ENCODE results near the gene GAN.
"Not testable (repeated sequence)": the region's sequence is repeated elsewhere in the genome, so short reads cannot be mapped to it uniquely, and the experiment has no call there.

GAN gene

DNA sequence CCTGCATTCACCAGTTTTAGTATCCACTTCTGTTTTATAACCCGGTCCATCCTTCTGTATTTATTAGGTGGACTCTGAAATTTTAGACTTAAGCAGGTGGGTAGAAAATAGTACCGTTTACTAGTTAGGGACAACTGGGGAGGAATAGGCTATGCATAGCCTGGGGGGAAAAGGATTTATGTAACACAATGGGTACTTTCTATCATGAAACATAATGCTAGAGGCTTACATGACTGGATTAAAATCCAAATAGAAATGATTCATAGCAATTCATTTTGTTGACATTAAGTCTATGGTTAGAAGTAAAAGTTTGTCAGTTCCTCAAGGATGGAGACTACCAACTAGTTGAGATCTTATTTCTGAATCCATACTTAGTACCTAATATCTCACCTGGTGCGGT is 18.6 kb downstream of the GAN start:
- no peak overlapping the region for H3K27ac ChIP-seq
- no peak for TF ChIP-seq ZFX (IDR thresholded peaks at IDR 0.05)
- TF ChIP-seq, protein P1, sequence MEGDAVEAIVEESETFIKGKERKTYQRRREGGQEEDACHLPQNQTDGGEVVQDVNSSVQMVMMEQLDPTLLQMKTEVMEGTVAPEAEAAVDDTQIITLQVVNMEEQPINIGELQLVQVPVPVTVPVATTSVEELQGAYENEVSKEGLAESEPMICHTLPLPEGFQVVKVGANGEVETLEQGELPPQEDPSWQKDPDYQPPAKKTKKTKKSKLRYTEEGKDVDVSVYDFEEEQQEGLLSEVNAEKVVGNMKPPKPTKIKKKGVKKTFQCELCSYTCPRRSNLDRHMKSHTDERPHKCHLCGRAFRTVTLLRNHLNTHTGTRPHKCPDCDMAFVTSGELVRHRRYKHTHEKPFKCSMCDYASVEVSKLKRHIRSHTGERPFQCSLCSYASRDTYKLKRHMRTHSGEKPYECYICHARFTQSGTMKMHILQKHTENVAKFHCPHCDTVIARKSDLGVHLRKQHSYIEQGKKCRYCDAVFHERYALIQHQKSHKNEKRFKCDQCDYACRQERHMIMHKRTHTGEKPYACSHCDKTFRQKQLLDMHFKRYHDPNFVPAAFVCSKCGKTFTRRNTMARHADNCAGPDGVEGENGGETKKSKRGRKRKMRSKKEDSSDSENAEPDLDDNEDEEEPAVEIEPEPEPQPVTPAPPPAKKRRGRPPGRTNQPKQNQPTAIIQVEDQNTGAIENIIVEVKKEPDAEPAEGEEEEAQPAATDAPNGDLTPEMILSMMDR (conservative IDR thresholded peaks at IDR 0.05), result no peak

DNA sequence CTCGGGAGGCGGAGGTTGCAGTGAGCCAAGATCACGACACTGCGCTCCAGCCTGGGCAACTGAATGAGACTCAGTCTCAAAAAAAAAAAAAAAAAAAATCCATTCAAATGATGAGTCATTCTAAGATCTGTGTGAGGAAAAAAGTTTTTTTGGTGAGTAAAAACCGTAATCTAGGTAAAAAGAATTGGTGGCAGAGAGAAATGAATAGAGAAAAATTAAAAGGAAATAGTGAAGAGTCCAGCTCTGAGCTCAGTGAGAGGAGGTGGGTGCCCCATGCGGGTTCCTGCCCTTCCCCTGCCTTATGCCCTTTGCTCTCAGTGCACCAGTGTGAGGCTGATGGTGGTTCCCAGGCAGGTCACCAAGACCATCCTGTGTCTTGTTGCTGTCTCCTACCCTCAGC is 20.9 kb downstream of the GAN start:
- H3K27ac ChIP-seq, result no peak overlapping the region
- no peak for TF ChIP-seq ZFX (IDR thresholded peaks at IDR 0.05)
- TF ChIP-seq, protein P1 (conservative IDR thresholded peaks at IDR 0.05), result no peak

DNA sequence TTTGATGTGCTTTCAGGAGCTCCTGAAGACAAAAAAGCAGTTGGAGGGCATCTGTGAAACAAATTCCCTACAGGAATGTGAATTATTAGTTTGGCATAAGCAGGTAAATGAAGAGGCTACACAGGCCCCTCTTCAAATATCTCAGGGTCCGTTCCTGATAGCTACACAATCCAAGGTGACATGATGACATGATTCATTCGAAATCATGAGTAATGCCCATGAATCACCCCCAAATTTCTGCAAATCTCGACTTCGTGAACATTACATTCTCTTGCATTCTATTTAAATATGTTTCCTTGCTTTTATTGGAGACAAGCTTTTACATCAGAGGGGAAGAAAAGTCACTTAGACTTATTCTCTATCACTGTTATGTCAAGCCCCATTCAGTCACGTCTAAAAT is 22.3 kb downstream of the GAN start:
- no peak overlapping the region for H3K27ac ChIP-seq

DNA sequence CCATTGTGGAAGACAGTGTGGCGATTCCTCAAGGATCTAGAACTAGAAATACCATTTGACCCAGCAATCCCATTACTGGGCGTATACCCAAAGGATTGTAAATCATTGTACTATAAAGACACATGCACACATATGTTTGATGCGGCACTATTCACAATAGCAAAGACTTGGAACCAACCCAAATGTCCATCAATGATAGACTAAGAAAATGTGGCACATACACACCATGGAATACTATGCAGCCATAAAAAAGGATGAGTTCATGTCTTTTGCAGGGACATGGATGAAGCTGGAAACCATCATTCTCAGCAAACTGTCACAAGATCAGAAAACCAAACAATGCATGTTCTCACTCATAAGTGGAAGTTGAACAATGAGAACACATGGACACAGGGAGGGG is 30.4 kb downstream of the GAN start:
- not testable (repeated sequence) for H3K27ac ChIP-seq

More for the DNA sequence above, 22.3 kb downstream of the GAN start:
- TF ChIP-seq ZFX (IDR thresholded peaks at IDR 0.05), result no peak
- TF ChIP-seq, protein P1 (conservative IDR thresholded peaks at IDR 0.05), result no peak

DNA sequence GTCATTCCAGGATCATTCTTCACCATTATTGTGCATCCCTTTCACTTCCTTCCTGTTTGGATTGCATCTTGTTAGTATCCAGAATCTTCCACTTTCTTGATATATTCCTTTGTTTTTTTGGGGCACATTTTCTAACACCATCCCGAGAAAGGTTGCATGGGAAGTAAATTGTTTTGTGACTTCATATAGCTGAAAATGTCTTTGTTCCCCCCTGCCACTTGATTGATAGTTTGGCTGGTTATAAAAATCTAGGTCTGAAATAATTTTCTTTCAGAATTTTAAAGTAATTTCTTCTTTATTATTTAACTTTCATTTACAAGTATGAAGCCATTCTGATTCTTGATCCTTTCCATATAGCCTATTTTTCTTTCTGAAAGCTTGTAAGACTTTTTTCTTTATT is 32.7 kb downstream of the GAN start:
- H3K27ac ChIP-seq, result no peak overlapping the region
- TF ChIP-seq ZFX (IDR thresholded peaks at IDR 0.05), result no peak
- TF ChIP-seq, protein P1 (conservative IDR thresholded peaks at IDR 0.05), result no peak

DNA sequence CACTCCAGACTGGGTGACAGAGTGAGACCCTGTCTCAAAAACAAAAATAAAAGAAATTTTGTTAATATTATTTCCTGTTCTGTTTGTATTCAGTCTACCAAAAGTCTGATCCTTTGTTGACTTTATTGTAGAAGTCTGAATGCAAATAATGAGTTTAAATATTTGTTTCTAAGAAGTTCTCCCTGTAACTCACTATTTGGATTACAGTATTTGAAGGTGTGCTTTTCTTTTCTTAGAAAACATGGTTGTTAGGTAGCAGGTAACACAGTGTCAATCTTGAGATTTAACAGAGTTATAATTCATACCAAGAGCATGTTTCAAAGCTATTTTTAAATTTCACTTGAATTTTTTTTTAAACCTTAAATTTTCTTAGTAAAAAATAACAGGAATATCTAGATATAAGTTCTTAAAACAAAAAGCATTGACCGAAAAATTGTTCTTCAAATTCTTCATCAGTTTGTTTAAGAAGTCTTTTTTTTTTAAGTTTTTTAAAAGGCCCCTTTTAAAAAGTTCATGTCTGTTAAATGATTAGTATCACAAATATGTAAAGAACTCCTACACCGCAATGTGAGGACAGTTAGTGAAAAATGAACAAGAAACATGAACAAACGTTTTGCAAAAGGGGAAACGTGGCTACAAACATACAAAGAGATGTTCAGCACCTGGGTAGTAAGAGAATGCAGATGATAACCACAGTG is 35.0 kb downstream of the GAN start:
- TF ChIP-seq, protein P1 (conservative IDR thresholded peaks at IDR 0.05), result no peak
- no peak for TF ChIP-seq ZFX (IDR thresholded peaks at IDR 0.05)
- H3K27ac ChIP-seq, result peak overlapping the region; percentile 49

DNA sequence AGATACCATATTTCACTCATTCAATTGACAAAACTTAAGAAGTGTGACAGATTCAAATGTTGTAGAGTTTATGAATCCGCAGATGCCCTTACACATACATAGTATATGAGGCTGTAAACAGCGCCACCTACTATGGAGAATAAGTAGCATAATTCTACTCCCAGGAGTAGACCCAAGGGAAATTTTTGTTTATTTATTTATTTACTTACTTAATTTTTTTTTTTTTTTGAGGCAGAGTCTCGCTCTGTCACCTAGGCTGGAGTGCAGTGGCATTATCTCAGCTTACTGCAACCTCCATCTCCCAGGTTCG is 35.5 kb downstream of the GAN start:
- no peak overlapping the region for H3K27ac ChIP-seq
- TF ChIP-seq, protein P1 (conservative IDR thresholded peaks at IDR 0.05), result peak; percentile 68
- no peak for TF ChIP-seq ZFX (IDR thresholded peaks at IDR 0.05)

DNA sequence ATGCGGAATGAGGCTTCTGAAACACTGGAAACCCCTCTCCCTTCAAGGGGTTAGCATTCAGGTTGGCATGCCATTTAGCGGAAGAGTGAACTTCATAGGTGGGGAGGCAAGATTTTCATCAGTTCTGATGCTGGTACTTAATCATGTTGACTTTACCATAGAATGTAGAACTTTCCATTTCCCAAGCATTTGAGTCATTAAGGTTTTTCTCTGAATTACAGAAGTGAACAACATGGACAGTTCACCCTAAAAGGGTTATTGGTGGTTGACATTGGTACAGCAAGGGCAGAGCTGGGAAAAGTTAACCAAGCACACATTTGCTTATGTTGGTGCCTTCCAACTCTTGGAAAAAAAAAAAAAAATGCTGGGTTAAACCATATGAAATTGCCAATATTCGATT is 39.1 kb downstream of the GAN start:
- no peak for TF ChIP-seq ZFX (IDR thresholded peaks at IDR 0.05)
- TF ChIP-seq, protein P1 (conservative IDR thresholded peaks at IDR 0.05), result no peak

More for the DNA sequence above, 39.1 kb downstream of the GAN start:
- no peak overlapping the region for H3K27ac ChIP-seq
